HG02642 (cell line): Measurements from ENCODE around the gene DNMT3A.
A peak's percentile ranks its signal among the peaks of the same experiment; 100 is the strongest.

Experiments
- ATAC-seq: cut with Tn5 transposase; IDR thresholded peaks from one replicate; pipeline ENCODE4 v1.9.1; 2021; ENCODE audit warnings: mild to moderate bottlenecking; ENCODE audit not compliant: unreplicated experiment, poor library complexity

DNMT3A gene

GRCh38 chr2:25265802-25266201 lies 75.9 kb downstream of the DNMT3A start:
- no peak for ATAC-seq

- no peak for ATAC-seq
These were observed 76.7 kb downstream of the DNMT3A start for GRCh38 chr2:25265001-25265400.

- no peak for ATAC-seq
These were observed 79.4 kb downstream of the DNMT3A start for GRCh38 chr2:25262288-25262687.

- no peak for ATAC-seq
These were observed 82.0 kb downstream of the DNMT3A start for GRCh38 chr2:25259737-25260124.

GRCh38 chr2:25258847-25259736 lies 82.6 kb downstream of the DNMT3A start:
- ATAC-seq = no peak

- ATAC-seq = no peak
These were observed 83.5 kb downstream of the DNMT3A start for GRCh38 chr2:25257931-25258846.

- no peak for ATAC-seq
These were observed 84.6 kb downstream of the DNMT3A start for GRCh38 chr2:25257032-25257552.

GRCh38 chr2:25256488-25256875 lies 85.2 kb downstream of the DNMT3A start:
- ATAC-seq = no peak

- no peak for ATAC-seq
These were observed 85.8 kb downstream of the DNMT3A start for GRCh38 chr2:25255745-25256487.

GRCh38 chr2:25254961-25255360 lies 86.8 kb downstream of the DNMT3A start:
- ATAC-seq = no peak

GRCh38 chr2:25253153-25253626 lies 88.5 kb downstream of the DNMT3A start:
- ATAC-seq = no peak

- peak; percentile 39 for ATAC-seq
These were observed 89.2 kb downstream of the DNMT3A start for GRCh38 chr2:25252291-25253152.

- ATAC-seq = peak; percentile 44
These were observed 90.1 kb downstream of the DNMT3A start for GRCh38 chr2:25251422-25252273.

GRCh38 chr2:25251071-25251421 lies 90.7 kb downstream of the DNMT3A start:
- ATAC-seq = no peak

- no peak for ATAC-seq
These were observed 91.2 kb downstream of the DNMT3A start for GRCh38 chr2:25250331-25251070.

- no peak for ATAC-seq
These were observed 91.9 kb downstream of the DNMT3A start for GRCh38 chr2:25249785-25250184.

- no peak for ATAC-seq
These were observed 93.8 kb downstream of the DNMT3A start for GRCh38 chr2:25247792-25248512.
